Mucosa of descending colon (tissue), 3 donors: ENCODE results near the gene VNN1. TPM values are rescaled to one million over a fixed set of nuclear protein-coding genes. Genes with fewer than 3 reads are reported as not detected.
A peak's percentile ranks its signal among the peaks of the same experiment; 100 is the strongest.

Source experiments
- ATAC-seq: fragments of 200-7000 bp; cut with Tn5 transposase; one replicate; pipeline ENCODE4 v1.9.1; 2020; ENCODE audit warnings: mild to moderate bottlenecking, moderate library complexity
- DNase-seq, 3 donors: peaks; one replicate each; pipeline ENCODE4 v3.0.0-alpha.2; 2020
- H3K36me3 ChIP-seq: fragments of 200-600 bp; one replicate; pipeline ENCODE4 v1.8.0; 2021; ENCODE audit warnings: low read depth, mild to moderate bottlenecking
- H3K4me1 ChIP-seq: fragments of 200-600 bp; one replicate; pipeline ENCODE4 v1.8.0; 2021; ENCODE audit warnings: low read depth, mild to moderate bottlenecking
- H3K4me3 ChIP-seq: fragments of 200-600 bp; one replicate; pipeline ENCODE4 v1.8.0; 2021; ENCODE audit warnings: mild to moderate bottlenecking
- H3K9me3 ChIP-seq: fragments of 200-600 bp; one replicate; pipeline ENCODE4 v1.8.0; 2021; ENCODE audit warnings: mild to moderate bottlenecking
- CTCF ChIP-seq: fragments of 200-600 bp; IDR thresholded peaks from one replicate; pipeline ENCODE4 v1.8.0; 2022; ENCODE audit warnings: antibody characterized with exemption, mild to moderate bottlenecking
- intact Hi-C, 2 donors: fragments of 100-400 bp; cut with DNase I in 1 of 2; cut with micrococcal nuclease in 1 of 2; formaldehyde crosslinking; loops; one replicate each; pipeline versions ENCODE4 v1.11.0 to v1.11.1; 2022; cut with DNase I, micrococcal nuclease
- total RNA-seq, 3 donors: library from RNA; stranded (reverse); fragmentation: NEBNext Ultra II Directional in 2 of 3; extraction: Animal tissue kit (Norgen Biotek cat#: 25700) in 2 of 3; gene quantifications; one replicate each; pipeline versions ENCODE4 v1.2.1 to v1.2.4, GENCODE V29; 2021 to 2023
- donor health status: DM: no; HTN: no; CAD: no; lungs with moderate emphysema.
- donor health status: DM: no; HTN: no; CAD: no.
- donor health status: DM: no; HTN: yes; CAD: no.

Gene VNN1
- total RNA-seq, 3 donors from 2014 or later: 0.55 to 2.3 (median 0.82) TPM

- Histone ChIP-seq H3K4me1 (no peaks in the 10 kb centered on the region), H3K9me3 (no peaks in the 10 kb centered on the region), H3K36me3 (no peaks in the 10 kb centered on the region), H3K4me3 (no peak overlapping the region)
- ATAC-seq: no peak
- intact Hi-C loops: no loop called here
- TF ChIP-seq CTCF: no peak
- DNase-seq: no peak
These were observed 28.6 kb upstream of the VNN1 start for GRCh38 chr6:132742495-132742894.

DNA sequence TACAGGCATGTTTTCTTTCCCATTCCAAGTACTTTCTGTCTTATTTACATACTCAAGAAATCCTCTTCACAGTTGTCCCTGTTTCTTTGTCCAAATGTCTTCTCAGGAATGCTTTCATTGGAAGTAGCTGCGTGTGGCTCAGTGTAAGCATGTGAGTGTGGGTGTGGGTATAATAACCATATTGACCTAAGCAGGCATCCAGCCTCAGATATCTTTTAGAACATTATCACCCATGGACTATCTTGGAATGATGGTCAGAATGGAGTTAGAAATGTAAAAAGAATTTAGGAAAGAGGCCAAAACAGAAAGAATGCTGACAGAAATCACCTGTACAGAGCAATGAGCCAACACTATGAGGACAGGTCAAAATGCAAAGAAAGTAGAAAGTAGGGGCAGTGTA, 27.4 kb upstream of the VNN1 start:
- DNase-seq: no peak
- H3K9me3 ChIP-seq: no peaks in the 10 kb centered on the region
- H3K36me3 ChIP-seq: no peaks in the 10 kb centered on the region
- H3K4me1 ChIP-seq: no peaks in the 10 kb centered on the region
- ATAC-seq: no peak
- intact Hi-C loops: no loop called here
- no peak for TF ChIP-seq CTCF
- H3K4me3 ChIP-seq: no peak overlapping the region

- Histone ChIP-seq H3K36me3 (no peaks in the 10 kb centered on the region), H3K9me3 (no peaks in the 10 kb centered on the region), H3K4me3 (no peak overlapping the region), H3K4me1 (no peaks in the 10 kb centered on the region)
- TF ChIP-seq CTCF: no peak
- intact Hi-C loops: no loop called here
- DNase-seq (no peak), ATAC-seq (peak; percentile 61)
These were observed 22.4 kb upstream of the VNN1 start for GRCh38 chr6:132736239-132736638.

DNA sequence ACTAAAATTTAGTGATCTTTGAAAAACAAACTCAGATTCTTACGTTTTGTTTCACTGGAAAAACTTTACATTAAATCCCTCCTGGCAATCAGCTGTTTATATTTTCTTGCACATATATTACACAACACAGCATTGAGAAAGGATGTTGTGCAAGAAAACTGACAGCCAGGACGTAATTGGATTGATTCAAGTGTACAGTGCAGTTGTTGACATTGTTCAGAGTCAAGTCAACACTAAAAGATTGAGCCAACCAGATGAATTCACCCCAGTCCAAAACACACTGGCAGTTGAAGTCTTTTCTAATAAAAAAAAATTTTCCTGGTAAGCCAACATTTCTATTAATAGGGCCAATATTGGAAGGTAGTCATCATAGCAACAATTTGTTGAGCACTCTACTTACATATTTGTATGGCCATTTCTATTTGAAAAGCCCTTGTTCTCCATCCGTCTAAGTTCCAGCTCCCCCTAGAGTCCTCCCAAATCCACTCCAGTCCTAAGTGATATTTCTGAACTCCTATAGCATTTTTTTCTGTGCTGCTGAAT, 20.9 kb upstream of the VNN1 start:
- Histone ChIP-seq H3K36me3 (no peaks in the 10 kb centered on the region), H3K4me1 (no peaks in the 10 kb centered on the region)
- no peak for DNase-seq

DNA sequence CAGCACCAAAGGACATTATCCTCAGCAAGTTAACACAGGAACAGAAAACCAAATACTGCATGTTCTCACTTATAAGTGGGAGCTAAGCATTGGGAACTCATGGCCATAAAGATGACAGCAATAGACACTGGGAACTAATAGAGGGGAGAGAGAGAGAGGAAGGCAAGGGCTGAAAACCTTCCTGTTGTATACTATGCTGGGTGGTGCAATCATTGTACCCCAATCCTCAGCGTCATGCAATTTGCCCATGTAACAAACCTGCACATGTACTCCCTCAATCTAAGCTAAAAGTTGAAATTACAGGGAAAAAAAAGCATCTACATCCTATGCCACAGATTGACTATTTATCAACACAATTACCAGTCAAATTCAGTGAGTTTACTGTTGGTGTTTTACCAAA, 20.0 kb upstream of the VNN1 start:
- ATAC-seq (no peak), DNase-seq (no peak)
- intact Hi-C loops: no loop called here
- TF ChIP-seq CTCF: no peak
- H3K9me3 ChIP-seq: no peaks in the 10 kb centered on the region
- H3K4me1 ChIP-seq: no peaks in the 10 kb centered on the region
- H3K36me3 ChIP-seq: no peaks in the 10 kb centered on the region
- no peak overlapping the region for H3K4me3 ChIP-seq

More for the DNA sequence above, 20.9 kb upstream of the VNN1 start:
- Histone ChIP-seq H3K9me3 (no peaks in the 10 kb centered on the region), H3K4me3 (no peak overlapping the region)
- intact Hi-C loops: no loop called here
- TF ChIP-seq CTCF: no peak
- peak; percentile 62 for ATAC-seq

- Histone ChIP-seq H3K4me3 (no peak overlapping the region), H3K4me1 (no peaks in the 10 kb centered on the region), H3K9me3 (no peaks in the 10 kb centered on the region), H3K36me3 (no peaks in the 10 kb centered on the region)
- intact Hi-C loops: no loop called here
- ATAC-seq (no peak), DNase-seq (no peak)
- no peak for TF ChIP-seq CTCF
These were observed 19.4 kb upstream of the VNN1 start for GRCh38 chr6:132733283-132733682.
